ENCODE measurements around the gene GLO1. TPM values are rescaled to one million over a fixed set of nuclear protein-coding genes. Genes with fewer than 3 reads are reported as not detected.
A peak's percentile ranks its signal among the peaks of the same experiment; 100 is the strongest.

Gene GLO1
- total RNA-seq, 1 donor from 2014 or later, result 52.0 TPM

GRCh38 chr6:38687043-38687353, 15.9 kb downstream of the GLO1 start:
- no peaks in the 10 kb centered on the region for H3K27me3 Mint-ChIP-seq
- intact Hi-C loops (cut with micrococcal nuclease), result no loop called here
- POLR2A ChIA-PET, result interaction anchor here (0.5 to 0.7 kb wide), 3 partner anchors 11 to 1254 kb away, joined by 3 to 7 read pairs (median 3); no protein-coding TSS in a partner anchor
- no peaks in the 10 kb centered on the region for H3K9me3 Mint-ChIP-seq
- no peak for TF ChIP-seq CTCF (IDR thresholded peaks at IDR 0.05)
- peak overlapping the region; percentile 51 for H3K27ac Mint-ChIP-seq
- ATAC-seq (ENCODE audit: low read depth) (no peak), DNase-seq (no peak)
- peaks cover 44% of the 10 kb centered on the region for H3K4me1 Mint-ChIP-seq
- H3K4me3 Mint-ChIP-seq, result no peak overlapping the region
- H3K36me3 Mint-ChIP-seq (ENCODE audit: low read depth), result peaks cover 34% of the 10 kb centered on the region
- CTCF ChIA-PET, result no interaction called here

- Mint-ChIP-seq H3K27me3 (no peaks in the 10 kb centered on the region), H3K27ac (no peak overlapping the region), H3K36me3 (ENCODE audit: low read depth) (peaks cover 39% of the 10 kb centered on the region), H3K9me3 (no peaks in the 10 kb centered on the region), H3K4me1 (peaks cover 47% of the 10 kb centered on the region), H3K4me3 (no peak overlapping the region)
- ChIA-PET POLR2A (interaction anchor here (0.6 kb wide), 1 partner anchor 830 kb away, joined by 3 read pairs; no protein-coding TSS in a partner anchor), CTCF (interaction anchor here (0.8 kb wide), 1 partner anchor 14 kb away, joined by 3 read pairs; no protein-coding TSS in a partner anchor)
- intact Hi-C loops (cut with micrococcal nuclease), result no loop called here
- TF ChIP-seq CTCF (IDR thresholded peaks at IDR 0.05), result no peak
- DNase-seq, result no peak
- no peak for ATAC-seq (ENCODE audit: low read depth)
Observed at GRCh38 chr6:38686270-38687042, 16.5 kb downstream of the GLO1 start.

GRCh38 chr6:38684904-38685303, 18.0 kb downstream of the GLO1 start:
- no peak for ATAC-seq (ENCODE audit: low read depth)
- H3K27me3 Mint-ChIP-seq, result no peaks in the 10 kb centered on the region
- no peak for TF ChIP-seq CTCF (IDR thresholded peaks at IDR 0.05)
- ChIA-PET POLR2A (no interaction called here), CTCF (no interaction called here)
- H3K36me3 Mint-ChIP-seq (ENCODE audit: low read depth), result peaks cover 46% of the 10 kb centered on the region
- no peak for DNase-seq
- H3K27ac Mint-ChIP-seq, result no peak overlapping the region
- no peaks in the 10 kb centered on the region for H3K9me3 Mint-ChIP-seq
- intact Hi-C loops (cut with micrococcal nuclease), result no loop called here
- peaks cover 41% of the 10 kb centered on the region for H3K4me1 Mint-ChIP-seq
- H3K4me3 Mint-ChIP-seq, result no peak overlapping the region

GRCh38 chr6:38684237-38684636, 18.7 kb downstream of the GLO1 start:
- Mint-ChIP-seq H3K4me1 (peaks cover 35% of the 10 kb centered on the region), H3K27me3 (no peaks in the 10 kb centered on the region), H3K4me3 (no peak overlapping the region), H3K27ac (no peak overlapping the region), H3K36me3 (ENCODE audit: low read depth) (peaks cover 50% of the 10 kb centered on the region), H3K9me3 (no peaks in the 10 kb centered on the region)
- DNase-seq (no peak), ATAC-seq (ENCODE audit: low read depth) (no peak)
- no peak for TF ChIP-seq CTCF (IDR thresholded peaks at IDR 0.05)
- POLR2A ChIA-PET, result no interaction called here
- intact Hi-C loops (cut with micrococcal nuclease), result no loop called here
- CTCF ChIA-PET, result no interaction called here

- intact Hi-C loops (cut with micrococcal nuclease), result no loop called here
- Mint-ChIP-seq H3K27me3 (no peaks in the 10 kb centered on the region), H3K9me3 (no peaks in the 10 kb centered on the region), H3K27ac (no peak overlapping the region), H3K4me3 (no peak overlapping the region), H3K36me3 (ENCODE audit: low read depth) (peaks cover 62% of the 10 kb centered on the region), H3K4me1 (peaks cover 40% of the 10 kb centered on the region)
- CTCF ChIA-PET, result no interaction called here
- no peak for ATAC-seq (ENCODE audit: low read depth)
- TF ChIP-seq CTCF (IDR thresholded peaks at IDR 0.05), result no peak
- no peak for DNase-seq
- POLR2A ChIA-PET, result no interaction called here
Observed at GRCh38 chr6:38681850-38682249, 21.1 kb downstream of the GLO1 start.

Measured in activated B cell treated with CpG ODN at 0.5 μM for 24 hours (primary cell).